ENCODE measurements around the gene UPK1B.
"Not testable (repeated sequence)": the region's sequence is repeated elsewhere in the genome, so short reads cannot be mapped to it uniquely, and the experiment has no call there.

Gene UPK1B

GRCh38 chr3:119227070-119227850, 53.9 kb downstream of the UPK1B start:
- no peak for DNase-seq

GRCh38 chr3:119228373-119229145, 55.2 kb downstream of the UPK1B start:
- no peak for DNase-seq

GRCh38 chr3:119229190-119229589, 55.8 kb downstream of the UPK1B start:
- no peak for DNase-seq

- DNase-seq, result no peak
Observed at GRCh38 chr3:119230071-119230470, 56.7 kb downstream of the UPK1B start.

GRCh38 chr3:119230745-119231144, 57.3 kb downstream of the UPK1B start:
- no peak for DNase-seq

- DNase-seq, result no peak
Observed at GRCh38 chr3:119234610-119235009, 61.2 kb downstream of the UPK1B start.

- DNase-seq, result no peak
Observed at GRCh38 chr3:119235151-119235550, 61.8 kb downstream of the UPK1B start.

- DNase-seq, result no peak
Observed at GRCh38 chr3:119236756-119237155, 63.4 kb downstream of the UPK1B start.

- DNase-seq, result no peak
Observed at GRCh38 chr3:119237299-119237698, 63.9 kb downstream of the UPK1B start.

GRCh38 chr3:119238363-119238762, 65.0 kb downstream of the UPK1B start:
- DNase-seq, result no peak

GRCh38 chr3:119239206-119239820, 65.9 kb downstream of the UPK1B start:
- no peak for DNase-seq

- no peak for DNase-seq
Observed at GRCh38 chr3:119240101-119240590, 66.7 kb downstream of the UPK1B start.

- DNase-seq, result peak; percentile 66
Observed at GRCh38 chr3:119240591-119241434, 67.4 kb downstream of the UPK1B start, which contains the start of gene B4GALT4. TSS of gene B4GALT4 (minus strand) at chr3:119240878. CDS start at chr3:119230099, 10,779 bp downstream.

GRCh38 chr3:119242387-119243057, 69.1 kb downstream of the UPK1B start:
- not testable (repeated sequence) for DNase-seq

- DNase-seq, result not testable (repeated sequence)
Observed at GRCh38 chr3:119243058-119243529, 69.7 kb downstream of the UPK1B start.

- DNase-seq, result no peak
Observed at GRCh38 chr3:119243712-119244111, 70.3 kb downstream of the UPK1B start.

GRCh38 chr3:119245778-119246177, 72.4 kb downstream of the UPK1B start:
- no peak for DNase-seq

Measured in activated CD8-positive, alpha-beta memory T cell treated with anti-CD3 and anti-CD28 coated beads, Interleukin-2, amount 50 U/mL, for 4 hours (primary cell).